IPS-NIHi7 (cell line): ENCODE results near the gene B3GAT2.

Experiments used
- DNase-seq: peaks from one replicate; pipeline ENCODE4 v3.0.0; 2012; ENCODE audit warnings: mixed read lengths; ENCODE audit errors: extremely low spot score

B3GAT2 gene

DNA sequence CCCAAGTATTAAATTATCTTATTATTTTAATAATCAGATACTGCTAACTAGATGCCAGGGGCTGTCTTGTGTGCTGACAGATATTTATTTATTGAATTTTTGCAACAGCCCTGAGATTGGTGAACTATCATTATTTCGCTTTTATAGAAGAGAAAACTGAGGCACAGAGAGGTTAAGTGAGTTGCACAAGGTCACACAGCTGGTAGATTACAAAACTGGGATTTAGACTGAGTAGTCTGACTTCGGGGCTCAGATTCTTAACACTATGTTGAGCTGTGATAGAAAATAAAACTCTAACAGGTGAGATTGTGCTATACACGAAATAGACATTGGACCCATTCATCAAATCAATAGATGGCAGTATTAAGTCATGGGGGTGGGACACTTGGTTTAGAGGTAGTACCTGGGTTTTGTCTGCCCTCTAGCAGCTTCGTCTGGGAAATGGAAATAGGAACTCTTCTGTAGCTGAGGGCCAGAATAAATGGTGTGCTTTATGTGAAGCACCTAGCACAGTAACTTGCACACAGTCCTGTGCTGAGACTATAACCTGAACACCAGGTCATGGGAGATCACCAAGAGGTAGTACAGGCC is 113.4 kb downstream of the B3GAT2 start:
- peak; percentile 20 for DNase-seq

DNA sequence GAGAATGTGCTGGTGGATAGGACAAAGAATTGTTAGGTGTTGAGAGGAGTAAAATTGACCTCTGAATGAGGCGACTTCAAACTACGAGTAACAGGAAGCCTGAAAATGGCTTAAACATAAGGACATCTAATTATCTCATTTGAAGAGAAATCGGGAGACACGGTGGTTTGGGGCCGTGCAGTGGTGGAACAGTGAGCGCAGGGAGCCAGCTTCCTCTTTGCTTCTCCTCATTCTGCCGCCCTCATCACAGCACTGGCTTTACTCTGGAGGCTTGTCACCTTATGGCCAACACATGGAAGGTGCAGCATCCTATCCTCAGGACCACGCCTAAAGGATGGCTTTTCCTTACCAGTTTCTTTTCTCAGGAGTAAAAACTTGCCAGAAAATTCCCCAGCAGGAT is 114.3 kb downstream of the B3GAT2 start:
- no peak for DNase-seq

DNA sequence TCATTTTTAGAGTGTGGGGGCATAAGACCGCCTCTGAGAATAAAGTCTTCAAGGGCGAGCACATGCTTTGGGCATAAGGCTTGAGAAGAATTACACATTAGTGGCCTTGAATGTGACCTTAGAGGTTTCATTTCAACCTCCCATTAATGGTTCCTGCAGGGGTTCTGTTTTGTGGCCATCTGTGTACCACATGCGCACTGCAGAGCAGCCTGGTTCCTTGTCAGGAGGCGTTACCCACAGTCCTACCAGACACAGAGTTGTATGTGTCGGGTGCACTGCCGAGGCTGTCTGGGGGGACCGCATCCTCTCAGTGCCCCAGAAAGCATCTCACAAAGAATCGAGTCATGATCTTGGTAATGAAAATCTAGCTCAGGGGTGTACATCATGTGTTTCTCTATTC is 115.7 kb downstream of the B3GAT2 start:
- no peak for DNase-seq

DNA sequence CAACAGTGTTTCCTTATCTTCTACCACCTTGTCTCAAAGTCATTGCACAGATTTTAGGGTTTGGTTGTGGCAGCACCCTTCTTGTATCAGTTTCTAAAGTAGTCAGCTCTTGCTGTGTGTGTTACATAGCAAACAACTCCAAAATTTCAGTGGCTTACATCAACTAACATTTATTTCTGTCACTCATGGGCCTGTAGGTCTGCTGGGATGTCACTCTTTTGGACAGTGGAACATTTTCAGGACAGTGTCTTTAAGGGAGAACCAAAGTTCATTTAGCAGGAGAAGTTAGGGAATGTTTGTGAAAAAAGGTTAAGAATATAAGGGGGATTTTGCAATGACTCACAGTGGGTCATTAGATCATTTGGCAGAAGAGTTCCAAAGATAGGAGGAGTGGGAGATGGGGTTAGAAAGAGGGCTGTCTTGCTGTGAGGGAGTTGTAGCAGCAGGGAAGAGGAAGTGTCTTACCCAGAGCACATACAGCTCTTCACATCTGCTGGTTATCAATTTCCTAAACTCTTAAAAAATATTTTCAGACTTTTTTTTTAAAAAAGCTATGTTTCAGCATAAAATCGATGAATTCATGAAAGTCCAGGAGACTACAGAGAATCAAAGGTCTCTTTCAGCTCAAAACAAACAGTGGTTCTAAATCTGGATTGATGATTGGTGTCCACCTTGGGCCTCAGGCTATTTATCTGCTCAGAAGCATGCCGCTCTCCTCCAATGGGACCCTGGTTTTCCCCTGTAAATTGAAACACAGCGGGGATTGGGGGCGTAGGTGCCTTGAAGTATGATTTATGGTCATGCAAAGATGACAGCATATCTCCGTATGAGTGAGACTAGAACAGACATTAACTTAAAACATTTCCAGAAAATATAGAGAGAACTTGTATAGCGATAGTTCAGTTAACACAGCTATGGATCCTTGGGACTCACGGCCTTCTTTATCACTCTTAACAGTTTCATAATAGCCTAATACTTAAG is 117.3 kb downstream of the B3GAT2 start:
- DNase-seq: no peak

DNA sequence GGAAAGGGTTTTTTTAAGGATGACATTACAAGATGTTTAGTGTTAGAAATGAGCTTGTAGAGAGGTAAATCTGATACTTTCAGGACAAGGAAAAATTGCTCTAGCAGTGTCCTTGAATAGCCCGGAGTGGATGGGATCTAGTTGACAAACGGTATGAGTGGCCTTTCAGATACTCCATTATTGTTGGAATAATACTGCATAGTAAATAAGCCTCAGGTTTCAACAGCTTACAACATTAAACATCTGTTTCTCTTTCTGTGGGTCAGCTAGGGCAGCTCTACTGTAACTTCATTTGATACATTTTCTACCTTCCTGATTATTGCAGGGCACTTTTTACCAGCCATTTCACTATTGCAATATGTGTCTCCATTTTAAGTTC is 118.0 kb downstream of the B3GAT2 start:
- DNase-seq: no peak

DNA sequence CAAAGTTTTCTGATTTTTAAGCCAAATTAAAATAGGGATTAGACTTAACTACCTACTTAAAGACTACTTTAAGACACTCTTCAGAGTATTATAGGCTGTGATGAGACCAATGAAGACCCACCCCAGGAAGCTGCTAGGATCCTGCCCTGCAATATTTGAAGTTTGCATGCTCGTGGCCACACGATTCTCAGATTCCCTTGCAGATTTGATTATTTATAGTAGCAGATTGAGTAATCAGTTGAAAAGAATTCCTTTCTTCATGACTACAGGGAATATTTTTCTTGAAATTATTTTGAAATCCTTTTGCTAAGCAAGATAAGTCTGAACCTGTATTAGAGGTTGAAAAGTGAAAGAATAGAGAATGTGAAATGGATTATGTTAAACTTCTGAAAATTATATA is 122.3 kb downstream of the B3GAT2 start:
- no peak for DNase-seq

DNA sequence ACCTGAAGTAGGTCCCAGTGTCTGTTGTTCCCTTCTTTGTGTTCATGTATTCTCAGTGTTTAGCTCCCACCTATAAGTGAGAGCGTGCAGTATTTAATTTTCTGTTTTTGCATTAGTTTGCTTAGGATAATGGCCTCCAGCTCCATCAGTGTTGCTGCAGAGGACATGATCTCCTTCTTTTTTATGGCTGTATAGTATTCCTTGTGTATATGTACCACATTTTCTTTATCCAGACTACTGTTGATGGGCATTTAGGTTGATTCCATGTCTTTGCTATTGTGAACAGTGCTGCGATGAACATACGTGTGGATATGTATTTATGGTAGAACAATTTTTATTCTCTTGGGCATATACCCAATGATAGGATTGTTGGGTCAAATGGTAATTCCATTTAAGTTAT is 125.4 kb downstream of the B3GAT2 start:
- DNase-seq: no peak

DNA sequence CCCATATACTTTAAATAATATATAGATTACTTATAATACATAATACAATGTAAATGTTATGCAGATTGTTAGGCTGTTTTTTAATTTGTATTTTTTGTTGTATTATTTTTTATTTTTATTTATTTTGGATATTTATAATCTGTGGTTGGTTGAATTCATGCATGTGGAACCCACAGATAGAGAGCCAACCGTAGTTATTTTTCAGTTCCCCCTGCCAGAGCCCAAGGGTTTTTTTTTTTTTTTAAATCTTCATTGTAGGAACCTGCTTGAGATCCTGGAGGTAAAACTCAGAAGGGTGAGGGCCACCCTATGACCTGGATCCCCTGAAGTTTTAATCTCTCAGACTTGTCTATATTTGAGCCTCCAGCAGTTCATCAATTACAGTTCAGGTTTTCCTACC is 133.2 kb downstream of the B3GAT2 start:
- no peak for DNase-seq

DNA sequence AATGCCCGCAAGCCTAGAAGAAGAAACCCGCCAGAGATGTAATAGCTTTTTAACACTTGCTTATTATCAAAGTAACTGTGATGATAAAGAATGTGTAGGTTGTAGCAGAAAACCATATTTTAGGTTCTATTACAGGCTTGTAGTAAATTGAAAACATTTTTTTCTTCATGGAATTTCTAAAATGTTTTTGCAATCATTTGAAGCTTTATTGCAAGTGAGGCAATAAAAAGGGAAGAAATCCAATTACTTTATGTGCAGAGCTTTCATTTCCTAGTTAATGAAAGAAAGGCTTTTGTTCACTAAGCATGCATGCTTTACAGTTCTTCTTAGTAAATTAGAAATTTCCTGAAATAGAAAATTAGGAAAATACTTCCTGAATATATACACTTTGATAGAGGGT is 135.1 kb downstream of the B3GAT2 start:
- no peak for DNase-seq

DNA sequence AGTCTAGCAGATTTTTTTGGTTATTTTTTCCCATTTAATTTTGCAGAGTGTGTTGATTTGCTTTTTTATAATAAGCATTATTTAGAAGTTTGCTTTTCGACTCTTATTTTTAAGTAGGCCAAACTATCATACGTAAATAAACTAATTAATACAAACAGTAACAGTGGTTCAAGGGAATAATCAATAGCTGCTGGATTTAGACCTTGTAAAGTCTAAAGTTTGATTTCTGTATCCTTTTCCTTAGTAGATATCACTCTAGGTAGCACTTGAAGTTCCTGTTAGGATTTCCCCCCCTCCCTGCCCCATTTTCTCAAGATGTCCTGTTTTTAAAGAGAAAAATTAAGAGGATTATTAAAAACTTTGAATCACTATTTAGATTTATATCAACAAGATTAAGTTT is 136.1 kb downstream of the B3GAT2 start:
- no peak for DNase-seq

DNA sequence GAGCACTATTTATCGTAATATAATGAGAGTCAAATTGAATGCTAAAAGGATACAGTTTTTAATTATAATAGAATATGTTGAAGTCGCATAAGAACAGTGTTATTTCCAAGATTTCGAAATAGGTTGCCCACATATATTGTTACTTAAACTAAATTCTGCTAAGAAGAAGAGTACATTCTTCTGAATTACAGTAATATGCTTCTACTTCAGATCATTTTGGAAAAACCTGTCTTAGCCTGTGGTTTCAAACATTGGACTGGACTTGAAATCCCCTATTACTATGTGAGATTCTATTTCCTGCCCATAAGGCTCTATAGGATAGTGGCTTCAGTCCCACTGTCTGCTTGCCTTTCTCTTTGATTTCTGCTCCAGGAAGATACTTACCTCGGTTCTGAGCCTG is 137.2 kb downstream of the B3GAT2 start:
- no peak for DNase-seq

DNA sequence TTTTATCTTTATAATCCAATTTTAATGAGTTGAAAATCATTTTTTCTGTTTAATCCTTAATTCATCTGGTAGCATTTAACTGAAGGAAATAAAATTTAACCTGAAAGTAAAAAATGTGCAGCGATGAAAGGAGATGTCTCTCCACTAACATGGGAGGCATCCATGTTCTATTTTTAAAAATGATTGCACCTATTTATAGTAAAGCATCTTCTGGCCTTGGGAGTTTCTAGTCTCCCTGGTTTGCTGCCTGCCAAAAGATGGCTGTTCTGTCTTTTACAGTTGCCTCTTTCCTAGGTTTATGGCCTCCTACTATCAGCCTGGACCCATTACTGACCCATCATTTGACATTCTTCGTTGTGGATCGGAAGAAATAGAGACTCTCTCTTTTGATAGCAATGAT is 143.0 kb downstream of the B3GAT2 start:
- no peak for DNase-seq

DNA sequence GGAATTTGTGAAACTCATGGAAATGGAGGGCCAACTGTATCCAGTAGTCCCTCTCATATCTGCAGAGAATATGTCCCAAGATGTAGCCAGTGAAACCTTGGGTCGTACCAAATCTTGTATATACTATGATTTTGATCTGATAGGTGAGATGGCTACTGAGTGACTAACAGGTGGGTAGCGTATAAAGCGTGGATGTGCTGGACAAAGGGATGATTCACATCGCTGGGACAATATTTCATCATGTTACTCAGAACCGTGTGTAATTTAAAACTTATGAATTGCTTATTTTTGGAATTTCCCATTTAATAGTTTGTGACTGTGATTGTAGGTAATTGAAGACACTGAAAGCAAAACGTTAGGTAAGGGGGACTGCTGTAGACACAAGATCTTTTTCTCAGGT is 145.1 kb downstream of the B3GAT2 start:
- no peak for DNase-seq
